HFFc6 (cell line): ENCODE results near the gene FAM187B. TPM values are rescaled to one million over a fixed set of nuclear protein-coding genes. Genes with fewer than 3 reads are reported as not detected.

Experiments
- DNase-seq: peaks from one replicate; pipeline ENCODE4 v3.0.0-alpha.2; 2018
- H3K27ac Mint-ChIP-seq: 2 replicates; pipeline ENCODE4 v1.8.0; 2020; ENCODE audit warnings: mild to moderate bottlenecking, mixed read lengths
- H3K27me3 Mint-ChIP-seq: 2 replicates; pipeline ENCODE4 v1.8.0; 2021; ENCODE audit warnings: mild to moderate bottlenecking, moderate library complexity, mixed read lengths; ENCODE audit not compliant: insufficient read depth
- H3K36me3 Mint-ChIP-seq: 2 replicates; pipeline ENCODE4 v1.8.0; 2021; ENCODE audit warnings: low read depth, mixed read lengths
- H3K4me1 Mint-ChIP-seq: 2 replicates; pipeline ENCODE4 v1.8.0; 2020; ENCODE audit warnings: low read depth, mixed read lengths
- H3K4me3 Mint-ChIP-seq: 2 replicates; pipeline ENCODE4 v1.8.0; 2020; ENCODE audit warnings: mild to moderate bottlenecking, moderate library complexity, mixed read lengths
- H3K9me3 Mint-ChIP-seq: 2 replicates; pipeline ENCODE4 v1.8.0; 2020; ENCODE audit warnings: mild to moderate bottlenecking, mixed read lengths
- total RNA-seq, 6 experiments: library from RNA; stranded (reverse); fragmentation: NEBNext Ultra II Directional; extraction: Animal tissue kit (Norgen Biotek cat#: 25700); gene quantifications; 2 replicates in 1 of 6; 3 replicates in 5 of 6; pipeline ENCODE4 v1.2.3, GENCODE V29; 2021
- TF ChIP-seq, protein P1 (sequence below): fragments of 200-600 bp; sonication (generic); IDR thresholded peaks from 2 replicates; pipeline ENCODE4 v1.5.0; 2021; ENCODE audit warnings: antibody characterized with exemption, mild to moderate bottlenecking

FAM187B gene
- total RNA-seq, 6 experiments from 2014 or later: not detected

DNA sequence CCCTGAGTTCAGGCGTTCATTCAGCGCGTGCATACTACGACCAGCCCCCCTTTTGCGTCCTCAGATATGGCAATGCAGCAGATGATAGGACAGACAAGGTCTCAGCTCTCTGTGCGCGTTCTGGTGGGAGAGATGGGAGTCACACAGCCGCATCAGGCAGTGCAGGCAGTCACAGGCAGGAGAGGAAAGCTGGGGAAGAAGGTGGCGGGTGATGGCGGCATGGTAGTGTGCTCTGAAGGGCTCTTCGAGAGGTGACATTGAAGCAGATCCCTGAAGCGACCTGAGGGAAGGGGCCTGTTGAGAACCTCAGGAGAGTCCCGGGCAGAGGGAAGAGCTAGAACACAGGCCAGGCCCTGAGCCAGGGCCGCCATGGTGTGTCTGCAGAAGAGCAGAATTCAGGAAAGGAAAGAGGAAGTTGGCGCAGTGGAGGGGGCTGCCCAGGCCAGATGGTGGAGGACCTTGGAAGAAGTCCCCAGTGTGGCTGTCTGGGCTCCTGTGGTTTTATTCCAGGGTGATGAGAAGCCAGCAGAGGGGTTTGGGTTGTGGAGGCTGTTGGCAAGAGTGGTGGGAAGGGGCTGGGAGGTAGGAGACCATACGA, 43.7 kb upstream of the FAM187B start:
- Mint-ChIP-seq H3K4me1 (no peaks in the 10 kb centered on the region), H3K4me3 (no peak overlapping the region), H3K27ac (no peak overlapping the region), H3K27me3 (no peaks in the 10 kb centered on the region; the same call in 1 of the 2 replicates), H3K9me3 (no peaks in the 10 kb centered on the region), H3K36me3 (peaks cover 10% of the 10 kb centered on the region; the same call in 1 of the 2 replicates)
- DNase-seq: no peak
- TF ChIP-seq, protein P1, sequence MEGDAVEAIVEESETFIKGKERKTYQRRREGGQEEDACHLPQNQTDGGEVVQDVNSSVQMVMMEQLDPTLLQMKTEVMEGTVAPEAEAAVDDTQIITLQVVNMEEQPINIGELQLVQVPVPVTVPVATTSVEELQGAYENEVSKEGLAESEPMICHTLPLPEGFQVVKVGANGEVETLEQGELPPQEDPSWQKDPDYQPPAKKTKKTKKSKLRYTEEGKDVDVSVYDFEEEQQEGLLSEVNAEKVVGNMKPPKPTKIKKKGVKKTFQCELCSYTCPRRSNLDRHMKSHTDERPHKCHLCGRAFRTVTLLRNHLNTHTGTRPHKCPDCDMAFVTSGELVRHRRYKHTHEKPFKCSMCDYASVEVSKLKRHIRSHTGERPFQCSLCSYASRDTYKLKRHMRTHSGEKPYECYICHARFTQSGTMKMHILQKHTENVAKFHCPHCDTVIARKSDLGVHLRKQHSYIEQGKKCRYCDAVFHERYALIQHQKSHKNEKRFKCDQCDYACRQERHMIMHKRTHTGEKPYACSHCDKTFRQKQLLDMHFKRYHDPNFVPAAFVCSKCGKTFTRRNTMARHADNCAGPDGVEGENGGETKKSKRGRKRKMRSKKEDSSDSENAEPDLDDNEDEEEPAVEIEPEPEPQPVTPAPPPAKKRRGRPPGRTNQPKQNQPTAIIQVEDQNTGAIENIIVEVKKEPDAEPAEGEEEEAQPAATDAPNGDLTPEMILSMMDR: no peak

- TF ChIP-seq, protein P1: no peak
- Mint-ChIP-seq H3K27me3 (no peaks in the 10 kb centered on the region; the same call in 1 of the 2 replicates), H3K27ac (no peak overlapping the region), H3K36me3 (peaks cover 10% of the 10 kb centered on the region; the same call in 1 of the 2 replicates), H3K9me3 (no peaks in the 10 kb centered on the region), H3K4me1 (no peaks in the 10 kb centered on the region), H3K4me3 (no peak overlapping the region)
- no peak for DNase-seq
Measured at GRCh38 chr19:35271546-35271945, 43.0 kb upstream of the FAM187B start.

DNA sequence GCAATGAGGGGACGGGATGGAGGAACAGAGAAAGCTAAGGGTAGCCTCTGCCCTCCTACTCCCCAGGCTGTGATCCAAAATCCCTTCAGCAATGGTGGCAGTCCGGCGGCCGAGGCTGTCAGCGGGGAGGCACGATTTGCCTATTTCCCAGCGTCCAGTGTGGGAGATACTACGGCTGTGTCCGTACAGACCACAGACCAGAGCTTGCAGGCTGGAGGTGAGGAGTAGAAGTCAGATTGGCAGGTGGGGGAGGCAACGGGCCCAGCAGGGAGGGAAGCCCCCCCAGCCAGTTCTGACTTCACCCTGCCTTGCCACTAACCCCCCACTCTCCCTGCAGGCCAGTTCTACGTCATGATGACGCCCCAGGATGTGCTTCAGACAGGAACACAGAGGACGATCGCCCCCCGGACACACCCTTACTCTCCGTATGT, 41.9 kb upstream of the FAM187B start:
- Mint-ChIP-seq H3K4me3 (no peak overlapping the region), H3K9me3 (no peaks in the 10 kb centered on the region), H3K27me3 (peaks cover 4% of the 10 kb centered on the region), H3K36me3 (peaks cover 5% of the 10 kb centered on the region; the same call in 1 of the 2 replicates), H3K4me1 (peaks cover 10% of the 10 kb centered on the region), H3K27ac (no peak overlapping the region)
- TF ChIP-seq, protein P1: no peak
- DNase-seq: no peak

DNA sequence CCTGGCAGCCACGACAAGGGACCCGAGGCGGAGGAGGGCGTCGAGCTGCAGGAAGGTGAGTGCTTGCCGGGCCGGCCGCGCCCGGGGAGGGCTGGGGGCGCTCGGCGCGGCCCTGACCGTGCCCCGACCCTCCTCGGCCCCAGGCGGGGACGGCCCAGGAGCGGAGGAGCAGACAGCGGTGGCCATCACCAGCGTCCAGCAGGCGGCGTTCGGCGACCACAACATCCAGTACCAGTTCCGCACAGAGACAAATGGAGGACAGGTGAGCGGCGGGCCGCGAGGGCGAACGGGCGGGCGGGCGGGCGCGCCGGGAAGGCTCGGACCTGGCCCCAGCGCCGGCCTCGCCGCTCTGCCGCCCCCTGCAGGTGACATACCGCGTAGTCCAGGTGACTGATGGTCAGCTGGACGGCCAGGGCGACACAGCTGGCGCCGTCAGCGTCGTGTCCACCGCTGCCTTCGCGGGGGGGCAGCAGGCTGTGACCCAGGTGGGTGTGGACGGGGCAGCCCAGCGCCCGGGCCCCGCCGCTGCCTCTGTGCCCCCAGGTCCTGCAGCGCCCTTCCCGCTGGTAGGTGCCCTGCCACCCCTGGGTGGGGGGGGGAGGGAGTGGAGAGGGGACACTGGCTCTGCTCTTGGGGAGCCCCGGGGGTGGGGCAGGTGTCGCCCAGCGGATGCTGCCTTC, 41.0 kb upstream of the FAM187B start:
- Mint-ChIP-seq H3K27ac (no peak overlapping the region), H3K36me3 (peaks cover 4% of the 10 kb centered on the region; the same call in 1 of the 2 replicates), H3K9me3 (no peaks in the 10 kb centered on the region), H3K27me3 (peaks cover 4% of the 10 kb centered on the region), H3K4me3 (peak overlapping the region; percentile 67), H3K4me1 (peaks cover 12% of the 10 kb centered on the region)
- peak; percentile 78 for DNase-seq
- TF ChIP-seq, protein P1: peak; percentile 97

- Mint-ChIP-seq H3K27me3 (peaks cover 7% of the 10 kb centered on the region), H3K27ac (peak within 1 kb of the TSS; percentile 95), H3K36me3 (peaks cover 4% of the 10 kb centered on the region; the same call in 1 of the 2 replicates), H3K9me3 (no peaks in the 10 kb centered on the region), H3K4me1 (peaks cover 12% of the 10 kb centered on the region), H3K4me3 (peak within 1 kb of the TSS; percentile 97)
- TF ChIP-seq, protein P1: no peak
- peak; percentile 61 for DNase-seq
Measured at GRCh38 chr19:35268536-35269437, 40.2 kb upstream of the FAM187B start, which contains the start of gene USF2. USF2 (plus strand) TSS chr19:35268962; CDS start chr19:35269102, 140 bp downstream.
